Activated CD4-positive, alpha-beta T cell treated with anti-CD3 and anti-CD28 coated beads for 24 hours (primary cell): ENCODE data around the gene SCN8A.

ENCODE experiments used
- DNase-seq, 2 donors: peaks; one replicate each; pipeline ENCODE4 v3.0.0-alpha.2; 2020; ENCODE audit warnings: low read depth in 2 of 2

Gene SCN8A

GRCh38 chr12:51832354-51833107, 241.5 kb downstream of the SCN8A start:
- DNase-seq, result no peak

- no peak for DNase-seq
Measured at GRCh38 chr12:51833448-51834227, 242.6 kb downstream of the SCN8A start.

DNA sequence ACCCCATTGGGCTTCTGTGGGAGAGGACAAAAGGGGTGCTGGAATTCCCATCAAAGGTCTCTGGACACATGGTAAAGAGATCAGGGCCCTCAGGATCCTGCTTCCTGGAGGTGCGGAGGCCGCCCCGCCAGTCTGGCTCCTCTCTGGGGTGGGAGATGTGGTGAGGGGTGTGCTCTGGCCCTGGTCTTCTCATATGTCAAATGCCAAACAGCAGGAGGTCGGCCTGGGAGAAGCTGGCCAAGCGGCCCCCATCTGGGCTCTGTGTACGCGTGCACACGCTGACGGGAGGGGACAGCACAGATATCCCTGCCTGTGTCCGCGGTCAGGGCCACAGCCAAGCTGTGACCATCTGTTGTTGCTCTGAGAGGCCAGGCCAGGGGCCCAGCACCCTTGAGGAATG, 243.4 kb downstream of the SCN8A start:
- DNase-seq, result no peak

GRCh38 chr12:51836041-51836826, 245.2 kb downstream of the SCN8A start:
- no peak for DNase-seq

DNA sequence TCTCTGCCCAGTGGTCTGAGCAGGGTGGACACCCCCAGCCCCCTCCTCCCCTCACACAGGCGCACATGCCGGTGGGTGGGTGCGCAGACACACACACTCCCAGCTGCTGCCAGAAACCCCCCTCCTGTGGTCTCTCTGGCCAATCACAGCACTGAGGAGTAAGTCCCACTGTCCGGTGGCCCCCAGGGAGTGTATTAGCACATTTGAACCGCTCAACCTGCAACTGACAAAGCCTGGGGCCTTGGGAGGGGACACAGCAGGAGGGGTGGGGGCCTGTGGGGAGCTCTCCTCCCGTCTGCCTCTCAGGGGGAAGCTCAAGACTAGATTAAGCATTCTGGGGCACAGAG, 245.8 kb downstream of the SCN8A start:
- DNase-seq, result no peak

DNA sequence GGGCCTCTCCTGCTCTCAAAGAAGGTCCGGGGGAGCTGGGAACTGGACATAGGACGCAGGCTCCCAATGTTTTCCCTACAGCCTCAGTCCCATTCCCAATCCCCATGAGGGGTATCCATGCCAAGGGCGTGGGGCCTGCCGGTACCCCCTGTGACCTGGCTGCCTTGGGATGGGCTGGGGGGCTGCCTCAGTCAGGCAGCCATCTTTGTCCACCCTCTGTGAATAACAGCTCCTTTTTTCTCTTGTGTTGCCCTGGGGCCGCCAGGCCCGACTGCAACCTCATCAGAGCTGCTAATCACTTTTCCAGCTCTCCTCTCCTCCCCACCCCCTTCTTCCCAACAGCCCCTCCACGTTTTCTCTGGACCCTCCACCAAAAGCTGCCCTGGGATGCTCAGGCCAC, 246.3 kb downstream of the SCN8A start:
- DNase-seq, result no peak

GRCh38 chr12:51838036-51838435, 247.0 kb downstream of the SCN8A start:
- DNase-seq, result no peak

- no peak for DNase-seq
Measured at GRCh38 chr12:51838762-51839161, 247.7 kb downstream of the SCN8A start.

DNA sequence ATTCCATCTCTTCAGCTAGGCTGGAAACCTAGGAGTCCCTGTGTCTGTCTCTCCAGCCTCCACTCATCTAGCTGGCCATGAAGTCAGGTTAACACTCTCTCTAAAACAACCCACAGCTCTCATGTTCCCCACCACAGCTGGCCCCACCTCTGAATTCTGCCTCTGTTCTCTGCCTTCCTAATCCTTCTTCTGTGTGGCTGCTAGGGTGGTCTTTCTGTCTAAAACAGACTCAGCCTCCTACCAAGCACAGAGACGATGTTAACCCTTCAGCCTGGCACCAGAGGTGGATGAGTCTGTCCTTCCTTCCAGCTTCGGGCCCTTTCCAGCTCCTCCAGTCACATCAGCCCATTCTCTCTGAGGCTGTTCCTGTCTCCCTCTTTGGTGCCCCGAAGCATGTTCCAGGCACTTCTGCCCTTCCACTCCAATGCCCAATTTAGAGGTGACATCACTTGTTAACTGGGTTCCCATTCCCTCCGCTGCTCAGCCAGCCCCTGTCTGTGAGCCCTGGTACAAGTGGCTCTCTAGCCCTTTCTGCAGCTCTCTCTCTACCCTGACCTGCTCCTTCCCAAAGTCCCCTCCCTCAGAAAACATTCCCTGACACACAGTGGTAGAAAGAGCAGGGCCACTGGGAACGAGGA, 248.4 kb downstream of the SCN8A start:
- no peak for DNase-seq

GRCh38 chr12:51840966-51841365, 249.9 kb downstream of the SCN8A start:
- DNase-seq, result no peak

DNA sequence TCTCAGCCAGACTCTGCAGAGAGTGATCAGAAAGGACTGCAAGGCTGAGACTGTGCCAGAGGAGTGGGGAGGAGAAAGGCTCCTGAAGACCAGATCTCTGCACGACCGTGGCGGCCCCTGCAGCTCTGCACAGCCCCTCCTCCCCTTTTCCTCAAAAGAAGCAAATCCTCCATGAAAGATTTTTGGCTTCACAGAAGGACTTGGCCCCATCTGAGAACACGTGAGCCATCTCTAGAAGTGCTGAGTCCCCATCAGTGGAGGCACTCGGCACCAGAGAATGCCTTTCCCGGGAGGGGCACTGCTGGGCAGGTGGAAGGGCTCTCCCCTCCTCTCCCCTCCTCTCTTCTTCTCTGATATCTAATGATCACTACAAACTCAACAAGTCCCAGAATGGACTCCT, 250.7 kb downstream of the SCN8A start:
- DNase-seq, result no peak

DNA sequence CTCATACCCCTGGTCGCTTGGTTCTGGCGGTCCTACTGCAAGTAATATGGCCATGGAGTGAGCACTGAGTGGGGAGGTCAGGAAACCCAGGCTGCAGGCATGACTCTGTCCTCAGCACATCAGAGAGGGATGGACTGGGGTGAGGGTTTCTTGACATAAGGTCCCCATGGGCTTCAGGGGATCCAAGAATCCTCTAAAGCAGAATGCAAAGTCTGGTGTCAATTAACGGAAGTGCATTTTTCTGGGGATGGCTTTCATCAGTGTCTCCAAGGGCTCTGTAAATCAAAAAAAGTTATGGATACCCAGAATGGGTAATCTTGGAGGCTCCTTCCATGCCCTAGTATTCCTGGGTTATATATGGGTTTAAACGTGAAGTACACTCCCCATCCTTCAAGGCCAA, 253.8 kb downstream of the SCN8A start:
- no peak for DNase-seq

- no peak for DNase-seq
Measured at GRCh38 chr12:51845482-51845881, 254.4 kb downstream of the SCN8A start.

DNA sequence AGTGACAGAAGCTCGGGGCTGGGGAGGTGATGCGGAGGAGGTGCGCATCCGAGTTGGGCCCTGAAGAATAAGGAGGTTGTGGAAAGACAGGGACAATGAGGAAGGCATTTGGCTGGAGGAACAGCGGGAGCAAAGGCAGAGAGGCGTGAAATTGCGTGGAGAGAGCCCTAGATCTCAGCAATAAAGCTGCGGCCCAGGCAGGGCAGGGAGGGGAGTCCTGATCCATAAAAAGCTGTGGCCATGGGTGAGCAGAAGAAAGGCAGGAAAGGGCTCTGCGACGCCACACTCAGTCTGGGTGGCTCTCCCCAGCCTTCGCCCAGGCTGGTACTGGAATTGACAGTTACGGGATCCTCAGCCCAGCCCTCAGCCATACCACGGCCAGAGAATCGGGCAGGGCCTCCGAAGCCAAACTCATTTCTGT, 255.2 kb downstream of the SCN8A start:
- no peak for DNase-seq

- DNase-seq, result peak; percentile 23 to 49
Measured at GRCh38 chr12:51846911-51847642, 256.0 kb downstream of the SCN8A start.

- no peak for DNase-seq
Measured at GRCh38 chr12:51847643-51848325, 256.8 kb downstream of the SCN8A start.

DNA sequence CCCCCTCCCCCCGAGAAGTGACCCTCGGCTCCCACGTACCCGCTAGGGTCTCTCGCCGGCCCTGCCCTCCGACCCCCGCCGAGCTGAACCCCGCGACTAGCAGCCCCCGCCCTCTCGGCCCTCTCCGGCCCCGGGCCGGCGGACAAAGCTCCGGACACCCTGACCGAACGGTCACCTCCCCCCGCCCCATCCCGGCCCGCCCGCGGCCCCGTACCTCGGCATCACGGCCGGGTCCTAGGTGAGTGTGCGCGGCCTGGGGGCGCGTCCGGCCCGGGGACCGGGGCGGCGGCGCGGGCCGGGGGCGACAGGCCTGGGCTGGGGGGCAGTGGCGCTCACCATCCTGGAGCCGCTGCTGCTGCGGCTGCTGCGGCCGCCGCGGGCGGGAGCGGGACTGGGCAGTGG, 257.3 kb downstream of the SCN8A start, which contains the start of gene FIGNL2:
Gene FIGNL2, minus strand, starts transcription at position 393 of the 402 bp plus-strand sequence. CDS start 26,305 bp downstream, outside the sequence.
- DNase-seq, result no peak

GRCh38 chr12:51848841-51849735, 258.1 kb downstream of the SCN8A start:
- no peak for DNase-seq
